OCI-LY3 (cell line): ENCODE measurements around the gene UMODL1.

ENCODE experiments used
- EZH2phosphoT487 ChIP-seq: fragments of 200-600 bp; shearing (Covaris generic); IDR thresholded peaks from 2 replicates; pipeline ENCODE4 v1.6.1; 2018; ENCODE audit warnings: antibody characterized with exemption, mixed run types, low read depth
- TF ChIP-seq, protein P1 (sequence below): fragments of 200-600, 300-600 bp; sonication (generic); IDR thresholded peaks from 2 replicates; pipeline ENCODE4 v1.5.1; 2014; ENCODE audit warnings: antibody characterized with exemption, low read length, low read depth

DNA sequence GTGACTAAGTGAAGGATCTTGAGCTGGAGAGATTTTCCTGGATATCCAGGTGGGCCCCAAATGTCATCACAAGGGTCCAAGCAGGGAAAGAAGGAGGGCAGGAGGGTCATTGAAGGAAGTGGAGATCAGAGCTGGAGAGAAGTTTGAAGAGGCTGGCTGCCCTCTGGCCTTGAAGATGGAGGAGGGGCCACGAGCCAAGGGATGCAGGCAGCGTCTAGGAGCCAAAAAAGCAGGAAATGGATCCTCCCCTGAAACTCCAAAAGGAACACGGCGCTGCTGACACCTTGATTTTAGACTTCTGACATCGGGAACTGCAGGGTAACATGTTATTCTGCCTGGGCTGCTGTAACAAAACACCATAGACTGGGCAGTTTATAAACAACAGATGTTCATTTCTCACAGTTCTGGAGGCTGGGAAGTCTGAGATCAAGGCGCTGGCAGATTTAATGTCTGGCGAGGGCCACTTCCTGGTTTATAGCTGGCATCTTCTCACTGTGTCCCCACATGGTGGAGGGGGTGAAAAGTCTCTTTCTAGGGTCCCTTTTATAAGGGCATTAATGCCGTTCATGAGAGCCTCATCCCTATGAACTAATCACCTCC lies 32.2 kb upstream of the UMODL1 start:
- TF ChIP-seq, protein P1, sequence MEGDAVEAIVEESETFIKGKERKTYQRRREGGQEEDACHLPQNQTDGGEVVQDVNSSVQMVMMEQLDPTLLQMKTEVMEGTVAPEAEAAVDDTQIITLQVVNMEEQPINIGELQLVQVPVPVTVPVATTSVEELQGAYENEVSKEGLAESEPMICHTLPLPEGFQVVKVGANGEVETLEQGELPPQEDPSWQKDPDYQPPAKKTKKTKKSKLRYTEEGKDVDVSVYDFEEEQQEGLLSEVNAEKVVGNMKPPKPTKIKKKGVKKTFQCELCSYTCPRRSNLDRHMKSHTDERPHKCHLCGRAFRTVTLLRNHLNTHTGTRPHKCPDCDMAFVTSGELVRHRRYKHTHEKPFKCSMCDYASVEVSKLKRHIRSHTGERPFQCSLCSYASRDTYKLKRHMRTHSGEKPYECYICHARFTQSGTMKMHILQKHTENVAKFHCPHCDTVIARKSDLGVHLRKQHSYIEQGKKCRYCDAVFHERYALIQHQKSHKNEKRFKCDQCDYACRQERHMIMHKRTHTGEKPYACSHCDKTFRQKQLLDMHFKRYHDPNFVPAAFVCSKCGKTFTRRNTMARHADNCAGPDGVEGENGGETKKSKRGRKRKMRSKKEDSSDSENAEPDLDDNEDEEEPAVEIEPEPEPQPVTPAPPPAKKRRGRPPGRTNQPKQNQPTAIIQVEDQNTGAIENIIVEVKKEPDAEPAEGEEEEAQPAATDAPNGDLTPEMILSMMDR: no peak
- no peak for TF ChIP-seq EZH2phosphoT487
